HepG2 (cell line): ENCODE measurements around the gene PIP5K1C. TPM values are rescaled to one million over a fixed set of nuclear protein-coding genes. Genes with fewer than 3 reads are reported as not detected.

Source experiments
- ATAC-seq: fragments of 200-7000 bp; cut with Tn5 transposase; 3 replicates; pipeline ENCODE4 v1.9.1; 2020; ENCODE audit warnings: mild to moderate bottlenecking, moderate library complexity
- BruUV-seq: library from RNA; stranded (reverse); fragments of 400-500 nt; replicated peaks from 2 replicates; lab custom pipeline; 2021; lab: Mats Ljungman, UMichigan
- CTCF ChIA-PET: fragments of 300-600 bp; formaldehyde crosslinking; extraction: SDS; loops from one replicate; lab custom pipeline; 2021; ENCODE audit warnings: low total read pairs, inconsistent platforms, low intra/inter-chr PET ratio; lab: Yijun Ruan, JAX
- POLR2A ChIA-PET: fragments of 350-600 bp; sonication (Branson Sonifier 250); formaldehyde crosslinking; loops from one replicate; lab custom pipeline; 2020; ENCODE audit warnings: antibody characterized with exemption, inconsistent platforms; lab: Yijun Ruan, JAX
- DNase-seq: peaks from one replicate; pipeline ENCODE4 v3.0.0-alpha.2; 2015; ENCODE audit warnings: low spot score
- FAIRE-seq: peaks from 3 replicates; lab custom pipeline; 2011; peaks lifted over from hg19 to GRCh38; lab: Jason Lieb, UNC
- H2AFZ ChIP-seq: one replicate; pipeline ENCODE4 v1.6.1; 2011; ENCODE audit warnings: low read length, inconsistent platforms
- H3K27ac ChIP-seq: fragments of 300-600 bp; 3 replicates; pipeline ENCODE4 v1.8.0; 2011; ENCODE audit warnings: mixed run types, mild to moderate bottlenecking, mixed read lengths, low read length, inconsistent platforms; ENCODE audit not compliant: insufficient read depth; ENCODE audit errors: extremely low read length
- H3K27me3 ChIP-seq, 2 experiments: fragments of 200-600 bp in 1 of 2; 2 replicates in 1 of 2; 3 replicates in 1 of 2; pipeline versions ENCODE4 v1.6.0 to v1.8.0; 2011; ENCODE audit warnings: low read length in 2 of 2, mild to moderate bottlenecking in 2 of 2, moderate library complexity in 2 of 2, inconsistent platforms in 1 of 2; ENCODE audit not compliant: insufficient read depth in 2 of 2, control insufficient read depth in 1 of 2
- H3K36me3 ChIP-seq, 2 experiments: fragments of 200-600 bp in 1 of 2; replicated peaks in 1 of 2; 2 replicates in 1 of 2; 3 replicates in 1 of 2; pipeline versions ENCODE4 v1.5.1 to v1.8.0; 2011; ENCODE audit warnings: low read length in 2 of 2, inconsistent platforms in 1 of 2; ENCODE audit not compliant: insufficient read depth in 2 of 2, control insufficient read depth in 1 of 2
- H3K4me1 ChIP-seq: 2 replicates; pipeline ENCODE4 v1.5.1; 2012; ENCODE audit warnings: low read length, inconsistent platforms; ENCODE audit not compliant: insufficient read depth
- H3K4me2 ChIP-seq: 2 replicates; pipeline ENCODE4 v1.6.0; 2011; ENCODE audit warnings: low read depth, low read length, inconsistent platforms
- H3K4me3 ChIP-seq, 3 experiments: fragments of 200-600 bp in 1 of 3; sonication (generic), shearing (Covaris generic) in 1 of 3; replicated peaks in 1 of 3; 2 replicates each; pipeline ENCODE4 v1.5.1; 2011 to 2016; ENCODE audit warnings: low read length in 3 of 3, inconsistent platforms in 2 of 3, low read depth in 2 of 3, mild to moderate bottlenecking in 2 of 3, control low read depth in 1 of 3, mixed read lengths in 1 of 3; ENCODE audit not compliant: insufficient read depth in 1 of 3
- H3K79me2 ChIP-seq: one replicate; pipeline ENCODE4 v1.6.1; 2011; ENCODE audit warnings: low read length, inconsistent platforms; ENCODE audit not compliant: insufficient read depth
- H3K9ac ChIP-seq: 2 replicates; pipeline ENCODE4 v1.6.0; 2011; ENCODE audit warnings: mild to moderate bottlenecking, low read depth, low read length, inconsistent platforms; ENCODE audit not compliant: insufficient read depth
- H3K9me3 ChIP-seq: 2 replicates; pipeline ENCODE4 v1.5.1; 2012; ENCODE audit warnings: mild to moderate bottlenecking, low read length
- H4K20me1 ChIP-seq: 2 replicates; pipeline ENCODE4 v1.6.0; 2011; ENCODE audit warnings: inconsistent platforms, mild to moderate bottlenecking, low read length, moderate library complexity; ENCODE audit not compliant: insufficient read depth
- HNF4G ChIP-seq, 2 experiments: sonication (generic) in 1 of 2; formaldehyde crosslinking in 1 of 2; IDR thresholded peaks; 2 replicates each; pipeline versions ENCODE4 v1.4.0 to v1.6.1; 2011 to 2020; ENCODE audit warnings: borderline replicate concordance in 2 of 2, low read depth in 2 of 2, mild to moderate bottlenecking in 2 of 2, low read length in 1 of 2, missing genetic modification reagents in 1 of 2, moderate library complexity in 1 of 2
- HNRNPL ChIP-seq: fragments of 200-400 bp; formaldehyde crosslinking; IDR thresholded peaks from 2 replicates; pipeline ENCODE4 v1.6.1; 2017; ENCODE audit warnings: mild to moderate bottlenecking, low read depth, low read length
- ZBTB33 ChIP-seq: sonication (generic); formaldehyde crosslinking; IDR thresholded peaks from 2 replicates; pipeline ENCODE4 v1.4.0; 2020; ENCODE audit warnings: missing genetic modification reagents
- ZBTB38 ChIP-seq: sonication (generic); formaldehyde crosslinking; IDR thresholded peaks from 2 replicates; pipeline ENCODE4 v1.5.1; 2020; ENCODE audit warnings: mild to moderate bottlenecking, missing genetic modification reagents
- ZSCAN29 ChIP-seq: sonication (generic); formaldehyde crosslinking; conservative IDR thresholded peaks from 2 replicates; pipeline ENCODE4 v1.4.0; 2020; ENCODE audit warnings: mild to moderate bottlenecking, missing genetic modification reagents
- whole genome bisulfite sequencing: methylation state at CpG from one replicate; pipeline ENCODE4 v1.1.6; 2017; ENCODE audit warnings: low lambda C conversion rate; 5-methylcytosine and 5-hydroxymethylcytosine counted together
- in situ Hi-C: cut with HindIII; loops from 2 replicates; pipeline ENCODE4 v1.10.0; 2017; ENCODE audit warnings: low pct_unique_long_range_greater_than_20kb; ENCODE audit not compliant: extremely low pct_ligation_motif_present
- intact Hi-C: fragments of 100-400 bp; cut with micrococcal nuclease; formaldehyde crosslinking; loops from one replicate; pipeline ENCODE4 v1.10.0; 2022; ENCODE audit not compliant: unreplicated experiment
- polyA plus RNA-seq, 8 experiments: library from polyadenylated mRNA; depleted of rRNA in 3 of 8; stranded (reverse) in 7 of 8; unstranded in 1 of 8; fragments of >200 nt; fragmentation: Illumina TruSeq in 4 of 8; extraction: Trizol in 4 of 8; gene quantifications; 2 replicates each; pipeline versions ENCODE4 v1.2.1 to v1.2.3, GENCODE V29; 2011 to 2016; ENCODE audit warnings: low read depth in 4 of 8, missing spikeins in 1 of 8, mixed read lengths in 1 of 8; ENCODE audit not compliant: insufficient read depth in 1 of 8
- total RNA-seq, 5 experiments: library from RNA; depleted of rRNA; stranded (reverse); fragments of >200 nt; fragmentation: Illumina TruSeq; extraction: Trizol; gene quantifications; 2 replicates each; pipeline ENCODE4 v1.2.3, GENCODE V29; 2016; ENCODE audit warnings: low read depth in 1 of 5
- TF ChIP-seq, protein P1 (sequence below): sonication (generic); formaldehyde crosslinking; IDR thresholded peaks from 2 replicates; pipeline ENCODE4 v1.8.1; 2023; ENCODE audit warnings: mild to moderate bottlenecking, inconsistent platforms, moderate library complexity, missing genetic modification reagents, borderline replicate concordance
- TF ChIP-seq, protein P2 (sequence below): IDR thresholded peaks from 2 replicates; pipeline ENCODE4 v1.6.1; 2016; ENCODE audit warnings: missing genetic modification reagents, missing compliant biosample characterization

The PIP5K1C gene
- total and polyA plus RNA-seq, 2 of the 13 experiments (the other 11 are each of a cell fraction or from before 2014, with no cell fraction given) = 3.6 to 4.3 TPM

DNA sequence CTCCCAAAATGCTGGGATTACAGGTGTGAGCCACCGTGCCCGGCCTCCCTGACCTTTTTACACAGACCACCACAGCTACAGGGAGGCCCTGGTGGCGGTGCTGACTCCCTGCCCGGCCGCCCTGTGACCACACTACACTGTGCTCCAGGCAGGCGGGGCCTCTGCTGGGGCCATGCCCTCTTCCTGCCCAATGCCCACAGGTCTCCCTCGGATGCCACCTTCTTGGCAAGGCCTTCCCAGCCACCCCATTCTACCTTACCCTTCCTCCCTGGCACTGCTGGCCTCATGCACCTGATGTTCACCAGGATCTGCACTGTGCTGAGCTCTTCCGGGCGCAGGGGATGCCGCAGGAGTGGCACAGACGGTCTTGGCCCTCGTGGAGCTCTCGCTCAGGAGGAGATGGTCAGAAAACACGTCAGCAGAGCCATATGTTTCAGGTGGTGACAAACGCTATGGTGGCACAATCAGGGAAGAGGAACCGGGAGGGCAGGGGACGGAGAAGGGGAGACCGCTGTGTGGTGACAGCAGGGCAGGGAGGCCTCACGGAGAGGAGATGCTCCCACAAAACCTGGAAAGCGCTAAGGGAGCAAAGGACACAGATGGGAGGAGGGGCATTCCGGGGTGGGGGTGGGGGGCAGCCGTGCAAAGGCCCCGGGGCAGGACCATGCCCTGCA, 4.1 kb downstream of the PIP5K1C start:
- Histone ChIP-seq H3K4me1 (peaks cover 18% of the 10 kb centered on the region), H3K36me3 (no peaks in the 10 kb centered on the region), H3K27ac (no peak overlapping the region), H3K27me3 (no peaks in the 10 kb centered on the region; a peak in 1 of 5 replicates), H3K9ac (no peak overlapping the region), H3K9me3 (no peaks in the 10 kb centered on the region), H3K4me2 (no peak overlapping the region), H3K79me2 (peaks cover 26% of the 10 kb centered on the region), H3K4me3 (no peak overlapping the region), H4K20me1 (peaks cover 8% of the 10 kb centered on the region; the same call in 1 of the 2 replicates), H2AFZ (no peak overlapping the region)
- CTCF ChIA-PET = no interaction called here
- intact Hi-C loops (no loop called here), in situ Hi-C loops (no loop called here)
- TF ChIP-seq ZBTB38 (CRISPR knock-in tag) = 0 out of 2 replicates have a peak, but pooled peaks have one; percentile 33
- TF ChIP-seq HNRNPL = peak; percentile 68; the same call in 1 of the 2 replicates
- TF ChIP-seq ZBTB33 (CRISPR knock-in tag) = peak; percentile 82
- no peak for TF ChIP-seq ZSCAN29 (CRISPR knock-in tag)
- TF ChIP-seq HNF4G (IDR thresholded peaks at IDR 0.05; ENCODE audit: borderline replicate concordance, low read depth, low read length) = 0 out of 2 replicates have a peak, but pooled peaks have one; percentile 5
- TF ChIP-seq HNF4G (CRISPR knock-in tag; IDR thresholded peaks at IDR 0.05; ENCODE audit: borderline replicate concordance, low read depth) = no peak
- TF ChIP-seq, protein P1, sequence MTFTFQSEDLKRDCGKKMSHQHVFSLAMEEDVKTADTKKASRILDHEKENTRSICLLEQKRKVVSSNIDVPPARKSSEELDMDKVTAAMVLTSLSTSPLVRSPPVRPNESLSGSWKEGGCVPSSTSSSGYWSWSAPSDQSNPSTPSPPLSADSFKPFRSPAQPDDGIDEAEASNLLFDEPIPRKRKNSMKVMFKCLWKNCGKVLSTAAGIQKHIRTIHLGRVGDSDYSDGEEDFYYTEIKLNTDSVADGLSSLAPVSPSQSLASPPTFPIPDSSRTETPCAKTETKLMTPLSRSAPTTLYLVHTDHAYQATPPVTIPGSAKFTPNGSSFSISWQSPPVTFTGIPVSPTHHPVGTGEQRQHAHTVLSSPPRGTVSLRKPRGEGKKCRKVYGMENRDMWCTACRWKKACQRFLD (CRISPR knock-in tag) = no peak
- TF ChIP-seq, protein P2, sequence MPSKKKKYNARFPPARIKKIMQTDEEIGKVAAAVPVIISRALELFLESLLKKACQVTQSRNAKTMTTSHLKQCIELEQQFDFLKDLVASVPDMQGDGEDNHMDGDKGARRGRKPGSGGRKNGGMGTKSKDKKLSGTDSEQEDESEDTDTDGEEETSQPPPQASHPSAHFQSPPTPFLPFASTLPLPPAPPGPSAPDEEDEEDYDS (CRISPR knock-in tag) = no peak
- WGBS = 75% methylated on average over 19 of the region's 23 CpGs
- DNase-seq (no peak), ATAC-seq (no peak), FAIRE-seq (no peak)
- no TSS peak for BruUV-seq
- POLR2A ChIA-PET = no interaction called here
